SK-N-SH treated with all-trans-retinoic acid at 6 μM for 48 hours (cell line): ENCODE measurements around the gene PRORP.
A peak's percentile ranks its signal among the peaks of the same experiment; 100 is the strongest.

Source experiments
- ATAC-seq: fragments of 200-7000 bp; cut with Tn5 transposase; 3 replicates; pipeline ENCODE4 v1.9.1; 2020; ENCODE audit warnings: mild to moderate bottlenecking, moderate library complexity
- ARNTL ChIP-seq: fragments of 450-650 bp; formaldehyde crosslinking; IDR thresholded peaks from 2 replicates; pipeline ENCODE4 v1.5.0; 2020; ENCODE audit warnings: low read depth, mild to moderate bottlenecking, moderate library complexity, borderline replicate concordance
- BACH2 ChIP-seq: fragments of 250-450 bp; sonication (Bioruptor Pico); IDR thresholded peaks from 2 replicates; pipeline ENCODE4 v1.9.0; 2021; ENCODE audit warnings: mild to moderate bottlenecking, borderline replicate concordance
- CSDC2 ChIP-seq: fragments of 250-450 bp; sonication (Bioruptor Pico); IDR thresholded peaks from 2 replicates; pipeline ENCODE4 v1.5.0; 2020; ENCODE audit warnings: mild to moderate bottlenecking, moderate library complexity
- ESRRG ChIP-seq: fragments of 250-450 bp; sonication (Bioruptor Pico); IDR thresholded peaks from 2 replicates; pipeline ENCODE4 v1.6.1; 2021; ENCODE audit warnings: mild to moderate bottlenecking
- GLIS3 ChIP-seq: fragments of 250-450 bp; sonication (Bioruptor Pico); IDR thresholded peaks from 2 replicates; pipeline ENCODE4 v1.5.0; 2020; ENCODE audit warnings: mild to moderate bottlenecking, moderate library complexity
- ISL1 ChIP-seq: fragments of 250-450 bp; sonication (Bioruptor Pico); IDR thresholded peaks from 2 replicates; pipeline ENCODE4 v2.1.2; 2022; ENCODE audit warnings: mild to moderate bottlenecking, moderate library complexity
- OSR1 ChIP-seq: fragments of 250-450 bp; sonication (Bioruptor Pico); IDR thresholded peaks from 2 replicates; pipeline ENCODE4 v1.8.0; 2022; ENCODE audit warnings: moderate library complexity, mild to moderate bottlenecking, inconsistent platforms
- POU6F1 ChIP-seq: fragments of 250-450 bp; sonication (Bioruptor Pico); IDR thresholded peaks from 2 replicates; pipeline ENCODE4 v1.8.0; 2021; ENCODE audit warnings: low read depth, mild to moderate bottlenecking, moderate library complexity, borderline replicate concordance
- RARB ChIP-seq: fragments of 250-450 bp; sonication (Bioruptor Pico); IDR thresholded peaks from 2 replicates; pipeline ENCODE4 v1.8.0; 2021; ENCODE audit warnings: mild to moderate bottlenecking, moderate library complexity
- SNAI2 ChIP-seq: fragments of 250-450 bp; sonication (Bioruptor Pico); IDR thresholded peaks from 2 replicates; pipeline ENCODE4 v1.5.0; 2020; ENCODE audit warnings: mild to moderate bottlenecking, moderate library complexity
- TCF4 ChIP-seq: fragments of 250-450 bp; sonication (Bioruptor Pico); IDR thresholded peaks from 2 replicates; pipeline ENCODE4 v1.8.0; 2021; ENCODE audit warnings: mild to moderate bottlenecking, moderate library complexity, borderline replicate concordance
- TOX ChIP-seq: fragments of 250-450 bp; sonication (Bioruptor Pico); IDR thresholded peaks from 2 replicates; pipeline ENCODE4 v1.8.0; 2021; ENCODE audit warnings: mild to moderate bottlenecking, moderate library complexity, borderline replicate concordance
- ZC3H10 ChIP-seq: fragments of 250-450 bp; sonication (Bioruptor Pico); IDR thresholded peaks from 2 replicates; pipeline ENCODE4 v1.5.1; 2021; ENCODE audit warnings: mild to moderate bottlenecking, moderate library complexity
- ZFP3 ChIP-seq: fragments of 250-450 bp; sonication (Bioruptor Pico); IDR thresholded peaks from 2 replicates; pipeline ENCODE4 v1.5.0; 2020; ENCODE audit warnings: mild to moderate bottlenecking, moderate library complexity
- ZFP30 ChIP-seq: fragments of 450-650 bp; formaldehyde crosslinking; IDR thresholded peaks from 2 replicates; pipeline ENCODE4 v1.5.0; 2022; ENCODE audit warnings: mild to moderate bottlenecking, moderate library complexity
- ZNF565 ChIP-seq: fragments of 450-650 bp; formaldehyde crosslinking; conservative IDR thresholded peaks from 2 replicates; pipeline ENCODE4 v1.5.0; 2020; ENCODE audit warnings: low read depth, mild to moderate bottlenecking, moderate library complexity
- ZNF70 ChIP-seq: fragments of 450-650 bp; formaldehyde crosslinking; IDR thresholded peaks from 2 replicates; pipeline ENCODE4 v1.5.0; 2020; ENCODE audit warnings: mild to moderate bottlenecking, moderate library complexity
- ZNF8 ChIP-seq: fragments of 450-650 bp; formaldehyde crosslinking; IDR thresholded peaks from 2 replicates; pipeline ENCODE4 v1.5.0; 2020; ENCODE audit warnings: mild to moderate bottlenecking, moderate library complexity
- TF ChIP-seq, protein P1 (sequence below): fragments of 250-450 bp; sonication (Bioruptor Pico); IDR thresholded peaks from 2 replicates; pipeline ENCODE4 v1.5.0; 2020; ENCODE audit warnings: mild to moderate bottlenecking, moderate library complexity
- TF ChIP-seq, protein P2 (sequence below): fragments of 250-450 bp; sonication (Bioruptor Pico); IDR thresholded peaks from 2 replicates; pipeline ENCODE4 v1.5.1; 2021; ENCODE audit warnings: mild to moderate bottlenecking, moderate library complexity
- TF ChIP-seq, protein P3 (sequence below): fragments of 250-450 bp; sonication (Bioruptor Pico); IDR thresholded peaks from 2 replicates; pipeline ENCODE4 v1.5.1; 2020; ENCODE audit warnings: low read depth, mild to moderate bottlenecking, moderate library complexity

PRORP gene

DNA sequence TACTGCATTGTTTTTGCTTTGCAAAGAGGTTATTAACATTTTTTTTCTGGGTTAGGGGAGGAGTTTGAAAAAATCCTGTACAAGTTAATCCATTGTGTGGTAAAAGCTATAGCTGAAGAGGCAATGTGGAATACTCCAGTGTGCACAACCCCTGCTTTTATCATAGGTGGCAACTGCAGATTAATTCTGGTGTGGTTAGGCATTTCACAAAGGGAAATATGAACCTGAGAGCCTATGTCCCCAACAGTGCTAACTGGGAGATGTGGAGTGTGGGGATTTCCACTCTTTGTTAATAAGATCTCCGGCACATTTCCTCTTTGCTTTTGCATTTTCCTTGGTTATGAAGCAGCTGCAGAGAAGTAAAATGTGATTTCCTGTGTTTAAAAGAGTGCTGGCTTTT lies 33.6 kb downstream of the PRORP start:
- TF ChIP-seq BACH2 (CRISPR knock-in tag) (no peak), ISL1 (no peak)
- TF ChIP-seq, protein P1, sequence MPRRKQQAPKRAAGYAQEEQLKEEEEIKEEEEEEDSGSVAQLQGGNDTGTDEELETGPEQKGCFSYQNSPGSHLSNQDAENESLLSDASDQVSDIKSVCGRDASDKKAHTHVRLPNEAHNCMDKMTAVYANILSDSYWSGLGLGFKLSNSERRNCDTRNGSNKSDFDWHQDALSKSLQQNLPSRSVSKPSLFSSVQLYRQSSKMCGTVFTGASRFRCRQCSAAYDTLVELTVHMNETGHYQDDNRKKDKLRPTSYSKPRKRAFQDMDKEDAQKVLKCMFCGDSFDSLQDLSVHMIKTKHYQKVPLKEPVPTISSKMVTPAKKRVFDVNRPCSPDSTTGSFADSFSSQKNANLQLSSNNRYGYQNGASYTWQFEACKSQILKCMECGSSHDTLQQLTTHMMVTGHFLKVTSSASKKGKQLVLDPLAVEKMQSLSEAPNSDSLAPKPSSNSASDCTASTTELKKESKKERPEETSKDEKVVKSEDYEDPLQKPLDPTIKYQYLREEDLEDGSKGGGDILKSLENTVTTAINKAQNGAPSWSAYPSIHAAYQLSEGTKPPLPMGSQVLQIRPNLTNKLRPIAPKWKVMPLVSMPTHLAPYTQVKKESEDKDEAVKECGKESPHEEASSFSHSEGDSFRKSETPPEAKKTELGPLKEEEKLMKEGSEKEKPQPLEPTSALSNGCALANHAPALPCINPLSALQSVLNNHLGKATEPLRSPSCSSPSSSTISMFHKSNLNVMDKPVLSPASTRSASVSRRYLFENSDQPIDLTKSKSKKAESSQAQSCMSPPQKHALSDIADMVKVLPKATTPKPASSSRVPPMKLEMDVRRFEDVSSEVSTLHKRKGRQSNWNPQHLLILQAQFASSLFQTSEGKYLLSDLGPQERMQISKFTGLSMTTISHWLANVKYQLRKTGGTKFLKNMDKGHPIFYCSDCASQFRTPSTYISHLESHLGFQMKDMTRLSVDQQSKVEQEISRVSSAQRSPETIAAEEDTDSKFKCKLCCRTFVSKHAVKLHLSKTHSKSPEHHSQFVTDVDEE (CRISPR knock-in tag) = no peak
- ATAC-seq = peak; percentile 49

DNA sequence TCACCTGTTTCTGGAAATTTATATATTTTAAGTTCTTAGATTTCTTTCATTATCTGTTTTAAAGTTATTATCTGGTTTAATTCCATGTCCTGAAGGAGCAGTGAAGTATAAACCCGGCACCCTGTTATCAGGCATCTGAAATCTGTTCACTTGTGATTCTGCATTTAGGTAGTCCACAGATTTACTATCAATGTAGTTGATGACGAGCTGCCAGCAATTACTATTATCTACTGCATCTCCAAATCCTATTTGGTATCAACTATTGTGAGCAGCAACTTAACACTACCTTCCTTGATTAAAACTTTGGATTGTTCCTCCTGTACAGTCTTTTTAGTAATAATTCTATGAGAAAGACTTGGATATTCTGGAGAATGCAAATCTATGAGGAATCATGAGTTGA lies 36.1 kb downstream of the PRORP start:
- TF ChIP-seq TOX (CRISPR knock-in tag) (no peak), ARNTL (no peak), ZNF565 (no peak), ZNF8 (no peak), ZFP3 (no peak), POU6F1 (CRISPR knock-in tag) (no peak), OSR1 (CRISPR knock-in tag) (no peak), ESRRG (CRISPR knock-in tag) (no peak), RARB (CRISPR knock-in tag) (no peak), TCF4 (no peak), GLIS3 (no peak), ZC3H10 (CRISPR knock-in tag) (no peak)
- TF ChIP-seq, protein P1 (CRISPR knock-in tag) = no peak
- TF ChIP-seq, protein P2, sequence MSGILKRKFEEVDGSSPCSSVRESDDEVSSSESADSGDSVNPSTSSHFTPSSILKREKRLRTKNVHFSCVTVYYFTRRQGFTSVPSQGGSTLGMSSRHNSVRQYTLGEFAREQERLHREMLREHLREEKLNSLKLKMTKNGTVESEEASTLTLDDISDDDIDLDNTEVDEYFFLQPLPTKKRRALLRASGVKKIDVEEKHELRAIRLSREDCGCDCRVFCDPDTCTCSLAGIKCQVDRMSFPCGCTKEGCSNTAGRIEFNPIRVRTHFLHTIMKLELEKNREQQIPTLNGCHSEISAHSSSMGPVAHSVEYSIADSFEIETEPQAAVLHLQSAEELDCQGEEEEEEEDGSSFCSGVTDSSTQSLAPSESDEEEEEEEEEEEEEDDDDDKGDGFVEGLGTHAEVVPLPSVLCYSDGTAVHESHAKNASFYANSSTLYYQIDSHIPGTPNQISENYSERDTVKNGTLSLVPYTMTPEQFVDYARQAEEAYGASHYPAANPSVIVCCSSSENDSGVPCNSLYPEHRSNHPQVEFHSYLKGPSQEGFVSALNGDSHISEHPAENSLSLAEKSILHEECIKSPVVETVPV (CRISPR knock-in tag) = no peak
- TF ChIP-seq, protein P3, sequence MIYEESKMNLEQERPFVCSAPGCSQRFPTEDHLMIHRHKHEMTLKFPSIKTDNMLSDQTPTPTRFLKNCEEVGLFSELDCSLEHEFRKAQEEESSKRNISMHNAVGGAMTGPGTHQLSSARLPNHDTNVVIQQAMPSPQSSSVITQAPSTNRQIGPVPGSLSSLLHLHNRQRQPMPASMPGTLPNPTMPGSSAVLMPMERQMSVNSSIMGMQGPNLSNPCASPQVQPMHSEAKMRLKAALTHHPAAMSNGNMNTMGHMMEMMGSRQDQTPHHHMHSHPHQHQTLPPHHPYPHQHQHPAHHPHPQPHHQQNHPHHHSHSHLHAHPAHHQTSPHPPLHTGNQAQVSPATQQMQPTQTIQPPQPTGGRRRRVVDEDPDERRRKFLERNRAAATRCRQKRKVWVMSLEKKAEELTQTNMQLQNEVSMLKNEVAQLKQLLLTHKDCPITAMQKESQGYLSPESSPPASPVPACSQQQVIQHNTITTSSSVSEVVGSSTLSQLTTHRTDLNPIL (CRISPR knock-in tag) = no peak
- no peak for ATAC-seq

GRCh38 chr14:35158951-35159653 lies 36.8 kb downstream of the PRORP start:
- no peak for ATAC-seq
- no peak for TF ChIP-seq CSDC2
- no peak for TF ChIP-seq ZFP3
- no peak for TF ChIP-seq BACH2 (CRISPR knock-in tag)
- TF ChIP-seq RARB (CRISPR knock-in tag) = no peak
- no peak for TF ChIP-seq TOX (CRISPR knock-in tag)
- no peak for TF ChIP-seq OSR1 (CRISPR knock-in tag)
- TF ChIP-seq ZFP30 (CRISPR knock-in tag) = no peak
- TF ChIP-seq, protein P2 (CRISPR knock-in tag) = no peak
- TF ChIP-seq ZNF8 = no peak
- TF ChIP-seq TCF4 = no peak
- TF ChIP-seq ZNF70 (CRISPR knock-in tag) = no peak
- TF ChIP-seq POU6F1 (CRISPR knock-in tag) = no peak
- no peak for TF ChIP-seq SNAI2 (CRISPR knock-in tag)
- TF ChIP-seq ZNF565 = no peak
- no peak for TF ChIP-seq ESRRG (CRISPR knock-in tag)
- TF ChIP-seq ZC3H10 (CRISPR knock-in tag) = no peak
